Spinal cord (tissue), 10 donors: ENCODE results near the gene PPFIA2. TPM values are rescaled to one million over a fixed set of nuclear protein-coding genes. Genes with fewer than 3 reads are reported as not detected.

Experiments
- DNase-seq, 6 donors: peaks; one replicate each; pipeline versions ENCODE4 v3.0.0 to v3.0.0-alpha.2; 2013 to 2015; ENCODE audit warnings: low spot score in 6 of 6, low read depth in 4 of 6
- H3K27ac ChIP-seq: one replicate; pipeline ENCODE4 v1.5.1; 2013; ENCODE audit warnings: low read depth, low read length, control low read depth
- H3K27me3 ChIP-seq: one replicate; pipeline ENCODE4 v1.6.1; 2013; ENCODE audit warnings: low read length; ENCODE audit not compliant: control insufficient read depth, insufficient read depth
- H3K36me3 ChIP-seq: one replicate; pipeline ENCODE4 v1.6.1; 2013; ENCODE audit warnings: low read length; ENCODE audit not compliant: control insufficient read depth, insufficient read depth
- H3K4me1 ChIP-seq: one replicate; pipeline ENCODE4 v1.6.1; 2013; ENCODE audit warnings: low read length; ENCODE audit not compliant: control insufficient read depth, insufficient read depth
- H3K4me3 ChIP-seq: one replicate; pipeline ENCODE4 v1.5.1; 2013; ENCODE audit warnings: low read depth, low read length, control low read depth
- H3K9me3 ChIP-seq: one replicate; pipeline ENCODE4 v1.6.1; 2013; ENCODE audit warnings: low read length; ENCODE audit not compliant: control insufficient read depth, insufficient read depth
- WGBS: methylation state at CpG from one replicate; pipeline ENCODE4 v1.1.5; 2013; ENCODE audit warnings: missing lambda C conversion rate; ENCODE audit not compliant: insufficient coverage; 5-methylcytosine and 5-hydroxymethylcytosine counted together
- long read RNA-seq, 4 donors: transcript quantifications; one replicate each; lab custom pipeline, GENCODE V29; 2026
- polyA plus RNA-seq, 2 donors: library from polyadenylated mRNA; unstranded; fragments of 120-200 nt; gene quantifications; one replicate each; pipeline ENCODE4 v1.2.1, GENCODE V29; 2013; ENCODE audit not compliant: insufficient read length in 2 of 2
- total RNA-seq, 2 donors: library from RNA; depleted of rRNA in 1 of 2; stranded (reverse); fragments of 120-200 nt in 1 of 2; fragments of >200 nt in 1 of 2; gene quantifications; one replicate each; pipeline versions ENCODE4 v1.2.3 to v1.2.4, GENCODE V29; 2013 to 2014
- donor health status: healthy.

Gene PPFIA2
- 10 to 100 TPM; 24.5 to 75.3 TPM for total RNA-seq
- 10 to 100 TPM; 32.2 to 48.9 TPM for polyA plus RNA-seq
- long read RNA-seq, donor 1, partial matches to known transcripts, result 11 of 11 reads
- long read RNA-seq, donor 1, other reads (novel, unspliced or antisense), result 0 of 11 reads
- long read RNA-seq, donor 2, result 0 reads
- long read RNA-seq, donor 3, result 0 reads
- long read RNA-seq, donor 4, result 0 reads

- H3K4me3 ChIP-seq, result peak within 1 kb of the TSS; percentile 78
- H3K27ac ChIP-seq, result peak within 1 kb of the TSS; percentile 72
- peaks cover 5% of the 10 kb centered on the region for H3K27me3 ChIP-seq
- H3K4me1 ChIP-seq, result peaks cover 7% of the 10 kb centered on the region
- peak; percentile 48 to 98 (median 74) for DNase-seq
- H3K36me3 ChIP-seq, result no peaks in the 10 kb centered on the region
- no peaks in the 10 kb centered on the region for H3K9me3 ChIP-seq
- under 1% methylated on average over 21 of the region's 34 CpGs for WGBS
Observed at GRCh38 chr12:81759190-81760051, at the start of gene PPFIA2. Gene PPFIA2 (minus strand): TSS chr12:81759350.

GRCh38 chr12:81800298-81801148, 41.4 kb upstream of the PPFIA2 start:
- no peaks in the 10 kb centered on the region for H3K36me3 ChIP-seq
- no peaks in the 10 kb centered on the region for H3K9me3 ChIP-seq
- 79% methylated on average over 2 of the region's 8 CpGs for WGBS
- no peak overlapping the region for H3K4me3 ChIP-seq
- no peaks in the 10 kb centered on the region for H3K4me1 ChIP-seq
- H3K27me3 ChIP-seq, result no peaks in the 10 kb centered on the region
- peak in 1 of 6 donors; percentile 1 for DNase-seq
- H3K27ac ChIP-seq, result no peak overlapping the region

DNA sequence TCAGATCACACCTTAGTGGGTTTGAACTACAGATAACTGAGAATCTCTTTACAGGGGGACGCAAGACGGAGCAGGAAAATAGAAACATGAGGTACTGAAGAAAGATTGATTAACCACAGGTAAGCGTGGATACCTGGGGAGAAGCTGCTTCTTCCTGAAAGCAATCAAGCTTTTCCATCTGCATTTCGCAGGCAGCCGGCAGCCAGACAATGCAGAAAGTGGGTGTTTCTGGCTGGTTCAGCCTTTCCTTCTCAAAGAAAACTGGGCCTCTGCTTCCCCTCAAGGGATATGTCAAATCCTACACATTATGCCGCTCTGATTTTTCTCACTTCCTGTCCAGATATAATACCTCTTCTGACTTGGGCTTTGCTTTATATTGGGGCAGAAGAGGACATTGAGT, 39.1 kb upstream of the PPFIA2 start:
- H3K9me3 ChIP-seq, result no peaks in the 10 kb centered on the region
- WGBS, result 73% methylated on average over 3 of the region's 6 CpGs
- H3K36me3 ChIP-seq, result no peaks in the 10 kb centered on the region

DNA sequence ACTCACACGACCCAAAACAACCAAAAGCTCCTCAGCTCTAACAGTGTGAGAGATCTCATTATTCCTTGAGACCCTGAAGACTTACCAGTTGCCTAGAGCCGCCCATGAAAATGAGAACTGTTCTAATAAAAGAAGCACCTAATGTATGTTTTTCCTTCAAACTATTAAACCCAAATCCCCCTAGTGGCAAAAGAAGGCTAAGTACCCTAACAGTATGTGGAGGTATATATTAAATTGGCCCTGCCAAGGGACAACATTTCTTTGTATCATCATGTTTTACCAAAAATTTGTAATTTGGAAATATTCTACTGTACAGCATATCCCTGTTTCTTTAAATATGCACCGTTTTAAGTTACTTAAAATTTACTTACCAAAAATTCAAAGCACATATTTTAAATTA, 38.0 kb upstream of the PPFIA2 start:
- H3K4me3 ChIP-seq, result no peak overlapping the region

More for the DNA sequence above, 39.1 kb upstream of the PPFIA2 start:
- H3K27me3 ChIP-seq, result no peaks in the 10 kb centered on the region
- peak in 1 of 6 donors; percentile 25 for DNase-seq
- H3K4me3 ChIP-seq, result no peak overlapping the region
- no peak overlapping the region for H3K27ac ChIP-seq
- no peaks in the 10 kb centered on the region for H3K4me1 ChIP-seq

DNA sequence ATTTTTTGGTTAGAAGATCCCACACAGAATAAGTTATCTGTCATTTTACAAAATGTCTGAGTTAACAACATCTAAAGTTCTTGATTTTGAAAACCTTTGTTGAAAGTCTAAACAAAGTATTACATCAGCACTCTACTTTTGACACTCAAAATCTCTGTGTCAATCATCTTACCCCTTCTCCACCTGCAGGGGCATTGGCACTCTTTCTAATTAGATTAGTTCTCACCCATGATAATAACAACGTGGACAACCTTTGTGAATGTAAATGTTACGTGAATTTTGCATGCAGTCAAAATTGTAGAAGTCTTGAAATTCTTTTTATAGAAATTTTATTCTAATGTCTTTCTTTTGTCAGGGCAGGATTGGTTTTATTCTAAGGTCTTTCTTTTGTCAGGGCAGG, 33.5 kb upstream of the PPFIA2 start:
- Histone ChIP-seq H3K27me3 (no peaks in the 10 kb centered on the region), H3K4me1 (no peaks in the 10 kb centered on the region), H3K36me3 (no peaks in the 10 kb centered on the region), H3K9me3 (no peaks in the 10 kb centered on the region), H3K27ac (no peak overlapping the region), H3K4me3 (no peak overlapping the region)
- no peak for DNase-seq
- WGBS, result no CpG with 5 or more reads among the region's 2 CpGs

More for the DNA sequence above, 38.0 kb upstream of the PPFIA2 start:
- Histone ChIP-seq H3K36me3 (no peaks in the 10 kb centered on the region), H3K27me3 (no peaks in the 10 kb centered on the region), H3K27ac (no peak overlapping the region), H3K9me3 (no peaks in the 10 kb centered on the region), H3K4me1 (no peaks in the 10 kb centered on the region)
- DNase-seq, result peak in 1 of 6 donors; percentile 15
- WGBS, result 60% methylated on average over 1 of the region's 3 CpGs

DNA sequence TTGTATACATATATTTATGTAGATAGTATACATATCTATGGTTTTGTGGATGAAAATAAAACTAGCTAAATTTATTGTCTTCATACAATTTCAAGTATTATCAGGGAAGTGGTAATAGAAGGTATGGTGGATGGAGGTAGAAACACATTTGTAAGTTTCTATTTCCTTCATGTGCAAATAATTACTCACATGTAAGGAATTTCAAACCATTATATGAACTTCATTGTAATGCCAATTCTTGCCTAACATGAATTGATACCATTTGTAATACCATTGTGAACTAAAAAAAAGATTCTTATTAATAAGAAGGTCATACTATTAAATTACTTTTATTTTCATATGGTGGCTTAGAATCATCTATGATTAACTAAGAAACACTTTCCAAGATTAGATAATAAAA, 20.1 kb upstream of the PPFIA2 start:
- no peak for DNase-seq
- no peaks in the 10 kb centered on the region for H3K9me3 ChIP-seq
- no peak overlapping the region for H3K27ac ChIP-seq
- H3K4me1 ChIP-seq, result no peaks in the 10 kb centered on the region
- H3K4me3 ChIP-seq, result no peak overlapping the region
- H3K36me3 ChIP-seq, result no peaks in the 10 kb centered on the region
- H3K27me3 ChIP-seq, result no peaks in the 10 kb centered on the region

- Histone ChIP-seq H3K36me3 (no peaks in the 10 kb centered on the region), H3K27me3 (no peaks in the 10 kb centered on the region), H3K4me3 (no peak overlapping the region), H3K9me3 (no peaks in the 10 kb centered on the region), H3K27ac (no peak overlapping the region), H3K4me1 (no peaks in the 10 kb centered on the region)
- WGBS, result no CpG with 5 or more reads among the region's 2 CpGs
- no peak for DNase-seq
Observed at GRCh38 chr12:81778719-81779118, 19.6 kb upstream of the PPFIA2 start.

GRCh38 chr12:81758421-81759189, 545 bp downstream of the PPFIA2 start:
- Histone ChIP-seq H3K27me3 (peaks cover 5% of the 10 kb centered on the region), H3K27ac (peak overlapping the region; percentile 72), H3K4me3 (peak overlapping the region; percentile 78), H3K36me3 (no peaks in the 10 kb centered on the region), H3K9me3 (no peaks in the 10 kb centered on the region), H3K4me1 (peaks cover 7% of the 10 kb centered on the region)
- DNase-seq, result peak; percentile 43 to 96 (median 66)
- 0% methylated on average over 30 of the region's 50 CpGs for WGBS
